Measurements from ENCODE around the gene MYB.

GRCh38 chr6:135162678-135163439 is 18.2 kb upstream of the MYB start:
- peak; percentile 37 to 59 (median 53) for TF ChIP-seq CTCF (IDR thresholded peaks at IDR 0.05)
- no peak for TF ChIP-seq POLR2A (IDR thresholded peaks at IDR 0.05)
